CD4-positive, alpha-beta T cell treated with Interferon alpha-2 for 1 hour (primary cell): ENCODE data around the gene LRMDA.

Experiments used
- DNase-seq, 2 donors: peaks; one replicate each; pipeline ENCODE4 v3.0.0-alpha.2; 2020 to 2022

LRMDA gene

DNA sequence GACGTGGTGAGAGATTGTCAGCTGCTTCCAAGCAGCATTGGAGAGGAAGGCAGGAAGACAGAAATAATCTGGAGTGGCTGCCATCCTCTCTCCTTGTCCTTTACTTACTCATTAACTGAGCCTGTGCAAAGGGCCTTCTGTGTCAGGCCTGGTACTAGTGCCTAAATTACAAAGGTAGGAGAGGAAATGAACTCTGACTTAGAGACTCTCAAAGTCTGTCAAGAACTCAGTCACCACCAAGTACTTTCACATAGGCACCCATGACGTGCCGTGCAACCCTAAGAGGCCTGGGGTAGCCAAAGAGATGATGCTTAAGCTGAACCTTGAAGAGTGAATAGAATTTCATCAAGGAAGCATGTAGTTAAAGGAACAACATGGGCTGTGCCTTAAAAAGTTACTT is 866.9 kb downstream of the LRMDA start:
- no peak for DNase-seq

DNA sequence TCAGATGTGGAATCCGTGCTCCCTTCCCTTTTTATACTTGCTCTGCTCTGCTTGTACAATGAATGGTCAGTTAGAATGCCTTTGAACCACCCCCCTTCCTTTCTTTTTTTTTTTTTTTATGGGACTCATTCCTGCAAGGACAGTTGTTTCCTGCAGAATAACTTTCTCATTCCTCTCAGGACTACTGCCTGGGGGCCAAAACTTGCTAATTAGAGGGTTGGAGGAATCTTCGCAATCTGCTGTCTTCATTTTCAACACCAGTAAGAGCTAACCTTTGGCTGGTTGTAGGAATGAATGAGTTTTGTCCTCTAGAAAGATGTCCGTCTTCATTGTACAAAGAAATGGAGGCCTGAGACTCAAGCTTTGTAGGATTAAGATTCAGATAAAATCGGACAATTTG is 868.1 kb downstream of the LRMDA start:
- no peak for DNase-seq

DNA sequence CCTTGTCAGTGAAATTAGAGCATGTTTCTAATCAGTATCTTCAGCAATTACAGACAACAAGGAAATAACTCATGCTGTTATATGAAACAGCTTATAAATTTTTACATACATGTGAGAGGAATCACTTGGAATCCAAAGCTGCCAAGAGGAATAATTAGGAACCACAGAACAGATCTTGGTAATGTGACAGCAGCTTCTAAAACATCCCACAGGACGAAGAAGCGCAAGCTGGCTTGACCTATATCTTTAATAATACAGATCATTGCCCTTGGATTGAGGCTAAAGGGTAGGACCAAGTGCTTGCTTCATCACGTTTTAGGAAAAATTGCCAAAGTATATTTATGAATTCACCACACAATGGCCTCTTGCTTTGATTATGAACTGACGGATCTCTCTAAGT is 869.8 kb downstream of the LRMDA start:
- no peak for DNase-seq

DNA sequence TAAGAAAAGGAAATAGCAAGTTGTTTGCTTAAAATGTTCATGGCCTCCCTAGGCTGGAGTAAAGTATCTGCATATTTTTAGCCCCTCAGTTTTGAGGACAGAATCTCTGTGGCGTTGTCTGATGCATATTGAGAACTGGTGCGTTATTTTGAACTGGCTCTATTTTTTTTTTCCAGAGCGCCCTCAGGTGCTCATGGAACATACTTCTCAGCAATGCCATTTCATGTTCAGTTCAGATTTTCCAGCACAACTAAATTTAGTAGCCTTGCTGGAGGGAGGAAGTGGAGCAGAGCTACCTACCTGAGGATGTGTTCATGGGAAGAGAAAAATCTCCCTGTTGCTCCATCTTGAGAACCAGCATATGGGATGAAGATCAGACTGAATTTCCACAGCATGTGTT is 870.5 kb downstream of the LRMDA start:
- no peak for DNase-seq

DNA sequence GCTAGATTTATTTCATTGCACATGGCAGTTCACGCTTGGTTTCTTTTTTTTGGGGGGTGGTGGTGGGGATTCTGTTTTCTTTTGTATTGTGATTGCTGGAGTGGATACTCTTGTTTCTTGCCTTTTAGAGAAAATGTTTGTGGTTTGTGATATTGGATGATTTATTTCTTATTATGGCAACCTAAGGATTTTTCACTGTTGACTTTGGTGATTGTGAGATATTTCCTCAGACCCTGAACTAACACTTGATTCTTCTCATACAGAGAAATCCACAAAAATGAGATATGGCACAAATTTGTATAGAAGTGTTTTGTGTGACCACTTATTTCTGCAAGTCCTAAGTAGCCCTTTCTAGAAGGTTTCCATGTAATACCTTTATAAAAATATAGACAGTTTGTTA is 871.1 kb downstream of the LRMDA start:
- DNase-seq, result no peak

DNA sequence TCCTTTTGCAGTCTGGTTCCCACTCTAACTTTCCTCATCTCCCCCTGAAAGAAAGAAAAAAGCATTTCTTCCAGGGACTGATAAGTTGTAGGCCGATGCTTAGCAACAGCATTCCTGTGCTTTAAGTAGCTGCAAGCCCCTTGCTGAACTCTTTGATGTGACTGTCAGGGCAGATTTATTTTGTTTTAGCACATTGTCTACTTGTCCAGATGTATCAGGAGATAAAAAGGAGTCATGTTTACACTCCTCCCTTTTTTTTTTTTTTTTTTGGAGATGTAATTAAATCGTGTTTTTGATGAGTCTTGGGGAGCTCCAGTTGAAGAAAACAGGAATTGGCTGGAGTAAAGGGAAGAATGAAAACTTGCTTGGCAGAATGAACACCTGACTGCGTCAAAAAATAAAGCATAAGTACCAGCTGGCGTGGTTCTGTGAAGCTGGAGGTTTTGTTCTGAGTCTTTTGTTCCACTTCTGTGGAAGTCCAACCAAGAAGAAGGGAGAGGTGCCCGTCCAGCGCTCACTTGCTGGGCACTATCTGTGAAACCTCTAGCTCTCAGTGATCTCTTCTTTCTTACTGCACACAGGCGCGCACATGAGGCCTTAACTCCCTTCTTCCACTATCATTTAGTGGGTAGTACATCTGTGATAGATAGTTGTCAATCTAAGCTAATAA is 871.7 kb downstream of the LRMDA start:
- no peak for DNase-seq

DNA sequence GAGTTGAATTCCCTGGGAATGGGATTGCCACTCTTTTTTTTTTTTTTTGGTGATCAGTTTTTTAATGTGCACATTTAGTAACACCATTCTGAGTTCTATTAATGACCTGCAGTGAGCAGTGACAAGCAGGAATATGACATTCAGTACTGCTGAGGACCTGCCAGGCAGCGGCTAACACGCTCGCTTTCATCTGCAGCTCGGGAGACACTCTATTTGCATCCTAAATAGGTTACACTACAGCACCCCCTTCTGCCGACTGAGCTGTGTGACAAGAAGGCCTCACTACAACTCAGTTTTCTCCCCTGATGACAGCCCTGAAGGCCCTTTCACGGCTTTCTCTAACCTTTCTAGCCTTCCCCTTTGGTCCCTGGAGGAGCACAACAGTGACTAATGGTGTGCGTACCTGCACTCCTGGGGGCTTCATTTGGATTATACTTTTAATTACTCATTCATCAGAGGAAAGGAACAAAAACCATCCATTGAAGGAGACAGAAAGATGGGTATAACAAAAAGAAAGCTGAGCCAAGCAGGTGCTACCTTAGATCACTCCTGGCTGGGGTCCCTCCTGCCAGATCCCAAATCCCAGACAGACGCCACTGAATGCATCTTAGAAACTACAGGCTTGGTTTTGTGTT is 872.4 kb downstream of the LRMDA start:
- peak in 1 of 2 donors; percentile 11 for DNase-seq

DNA sequence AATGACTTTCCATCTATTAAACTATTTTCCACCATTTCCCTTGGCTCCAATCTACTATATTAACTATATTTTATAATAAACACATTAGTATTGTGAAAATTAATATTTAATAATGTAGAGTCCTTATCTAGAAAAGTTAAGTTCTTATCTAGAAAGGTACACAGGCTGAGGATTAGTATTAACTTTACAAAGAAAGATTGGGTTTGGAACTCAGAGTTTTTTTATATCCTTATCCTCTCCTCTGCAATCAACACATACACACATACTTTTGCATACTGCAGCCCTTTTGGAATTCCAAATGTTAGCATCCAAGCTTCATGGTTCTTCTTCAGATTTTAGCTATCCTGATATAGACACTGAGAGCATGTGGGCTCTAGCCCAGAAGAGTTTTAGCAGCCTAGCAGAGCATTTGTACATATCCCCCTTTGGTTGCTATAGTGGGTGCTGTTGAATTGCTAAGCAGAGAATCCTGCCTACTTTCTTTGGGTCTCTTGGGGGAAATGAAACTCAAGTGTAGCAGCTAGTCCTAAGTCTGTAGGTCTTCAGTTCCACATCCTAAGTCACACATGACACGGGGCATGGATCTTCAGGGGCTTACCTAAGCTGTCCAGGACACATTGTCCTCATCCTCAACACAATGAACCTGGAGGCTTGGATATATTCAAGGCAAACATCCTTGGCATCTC is 874.6 kb downstream of the LRMDA start:
- DNase-seq, result no peak

DNA sequence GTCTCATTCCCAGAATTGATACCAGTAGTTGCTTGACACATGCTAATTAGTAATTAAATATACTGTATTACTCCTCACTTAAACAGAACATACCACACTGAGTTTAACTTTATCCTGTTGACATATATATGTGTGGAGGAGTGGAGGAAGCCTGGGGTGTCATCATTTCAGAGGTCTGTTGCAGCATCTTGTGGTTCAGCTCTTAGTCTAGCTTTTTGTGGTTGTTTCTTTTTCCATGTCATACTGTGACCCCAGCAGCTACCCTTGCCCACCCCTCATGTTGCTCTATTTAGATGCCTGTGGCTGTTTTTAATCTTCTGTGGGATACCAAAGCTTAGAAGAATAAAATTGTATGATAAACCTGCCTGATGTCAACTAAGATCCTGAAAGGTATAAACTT is 875.4 kb downstream of the LRMDA start:
- no peak for DNase-seq

DNA sequence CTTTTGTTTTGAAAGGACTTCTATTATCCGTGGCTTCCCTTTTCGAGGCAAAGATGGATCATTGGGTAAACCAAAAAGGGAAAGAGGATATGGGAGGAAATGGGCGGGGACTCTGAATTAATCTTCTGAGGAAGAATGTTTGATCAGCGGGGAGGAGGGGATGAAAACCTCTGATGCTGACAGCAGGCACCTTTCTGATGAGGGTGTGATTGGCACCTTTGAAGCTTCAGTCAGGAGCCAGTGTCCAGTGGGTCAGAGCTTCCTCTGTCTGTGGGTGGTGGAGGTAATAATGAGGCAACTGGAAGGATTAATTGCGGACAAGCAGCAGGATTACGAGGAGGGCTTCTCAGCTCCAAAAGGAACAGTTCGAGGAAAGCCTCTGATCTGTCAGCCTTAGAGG is 877.6 kb downstream of the LRMDA start:
- DNase-seq, result no peak

DNA sequence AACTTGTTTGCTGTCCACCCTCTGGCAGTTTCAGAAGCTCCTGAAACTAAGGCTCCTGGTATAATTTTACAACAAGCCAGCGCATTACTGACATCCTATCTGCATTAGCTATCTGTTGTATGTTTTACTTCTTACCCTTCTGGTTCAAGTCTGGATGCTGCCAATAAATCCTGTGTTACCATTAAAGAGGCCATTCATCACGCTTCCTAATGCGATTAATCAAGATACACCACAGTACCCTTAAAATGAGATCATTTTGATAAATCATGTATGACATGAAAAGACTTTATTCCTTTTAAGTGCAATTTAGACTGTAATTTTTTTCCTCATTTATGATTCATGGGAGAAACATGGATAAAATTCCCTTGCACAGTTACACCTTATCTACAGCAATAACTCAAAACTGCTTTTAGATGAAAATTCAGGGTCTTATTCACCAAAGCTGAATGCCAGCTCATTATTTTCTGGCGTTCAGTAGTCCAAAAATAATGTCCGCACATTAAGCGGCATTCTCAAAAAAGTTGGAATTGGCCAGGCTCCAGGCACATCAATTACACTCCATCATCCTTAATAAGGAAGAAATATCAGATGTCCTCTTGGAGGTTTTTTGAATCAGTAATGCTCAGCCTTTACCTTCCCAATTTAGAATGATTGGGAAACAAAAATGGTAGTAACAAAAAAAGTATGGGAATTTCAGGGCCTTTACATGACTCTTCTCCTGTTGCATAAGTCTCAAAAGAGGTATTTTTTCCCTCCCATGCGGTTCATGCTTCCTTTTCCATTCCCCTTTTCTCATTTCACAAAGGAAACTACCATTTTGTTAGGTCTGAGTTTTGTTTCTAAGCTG is 878.5 kb downstream of the LRMDA start:
- no peak for DNase-seq

DNA sequence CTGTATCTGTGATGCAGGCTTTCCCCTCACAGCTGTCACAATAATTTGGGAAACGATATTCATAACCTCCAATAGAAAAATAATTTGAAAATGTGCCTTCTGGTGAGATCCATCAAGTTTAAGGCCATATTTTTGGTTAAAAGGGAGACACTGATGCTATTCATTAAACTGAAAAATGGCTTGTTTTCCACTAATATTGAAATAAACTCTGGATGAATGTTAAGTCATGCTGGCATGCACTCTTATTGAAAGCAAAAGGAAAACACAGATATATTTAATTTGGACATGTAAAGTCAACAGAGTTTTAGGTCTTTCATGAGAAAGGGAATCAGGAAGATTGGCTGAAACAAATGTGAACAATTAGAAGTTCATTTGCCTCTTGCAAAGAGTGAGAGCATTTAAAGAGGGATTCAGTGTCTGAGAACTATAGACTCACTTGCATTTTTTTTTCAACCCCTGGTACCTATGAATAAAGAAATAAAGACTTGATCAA is 879.2 kb downstream of the LRMDA start:
- no peak for DNase-seq

DNA sequence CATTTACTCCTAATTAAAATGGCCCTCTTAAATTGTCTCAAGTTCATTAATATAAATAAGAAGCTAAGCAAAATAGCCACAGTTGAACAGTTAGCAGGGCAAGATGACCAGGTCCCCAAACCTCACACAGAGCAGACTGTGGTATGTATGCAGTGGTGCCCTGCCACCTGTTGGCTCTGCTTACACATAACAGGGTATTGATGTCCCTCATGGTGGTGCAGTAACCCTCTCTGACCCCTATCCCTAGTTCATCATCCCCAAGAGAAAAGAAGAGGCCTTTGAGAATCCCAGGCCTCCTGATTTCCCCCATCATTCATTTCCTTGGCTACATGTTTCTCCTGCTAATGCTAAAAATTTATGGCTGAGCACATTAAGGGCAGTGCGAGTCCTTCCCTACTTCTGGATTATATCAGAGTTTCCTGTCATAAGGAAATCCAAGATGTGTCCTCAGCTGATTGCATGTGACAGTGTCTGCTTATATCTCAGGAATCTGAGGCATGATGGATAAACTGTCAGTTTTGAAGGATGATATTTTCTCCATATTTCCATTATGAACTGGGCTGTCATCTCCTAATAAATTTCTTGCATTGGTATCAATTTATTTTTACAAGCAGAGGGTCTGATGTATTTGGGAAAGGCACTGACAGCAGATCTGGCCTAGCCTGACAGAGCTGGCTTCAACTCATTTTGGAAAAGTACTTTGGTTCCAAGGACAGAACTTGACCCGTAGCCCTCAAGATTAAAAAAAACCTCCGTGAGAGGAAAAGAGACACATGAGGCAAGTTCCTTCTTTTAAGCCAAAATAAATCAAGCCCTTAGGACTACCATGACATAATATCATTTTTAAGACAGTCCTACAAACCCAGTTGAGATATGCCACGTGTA is 880.6 kb downstream of the LRMDA start:
- DNase-seq, result no peak

DNA sequence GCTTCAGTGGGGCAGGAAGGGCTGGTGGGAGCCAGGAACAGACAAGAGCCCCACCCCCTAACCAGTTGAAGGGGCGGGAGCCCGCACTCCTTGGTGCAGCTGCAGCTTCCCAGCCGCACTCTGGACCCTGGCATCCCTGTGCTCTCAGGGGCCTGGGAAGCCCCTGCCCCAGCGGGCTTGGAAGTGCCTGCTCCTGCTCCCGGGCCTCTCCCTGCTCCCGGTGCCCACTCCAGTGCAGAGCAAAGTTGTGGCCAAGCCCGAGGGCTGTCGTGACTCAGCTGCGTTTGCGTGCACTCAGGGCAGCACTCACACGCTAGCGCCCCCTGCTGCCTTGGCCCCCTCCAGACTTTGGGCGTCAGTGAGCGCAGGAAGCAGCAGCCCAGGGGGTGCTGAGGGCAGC is 883.8 kb downstream of the LRMDA start:
- no peak for DNase-seq

DNA sequence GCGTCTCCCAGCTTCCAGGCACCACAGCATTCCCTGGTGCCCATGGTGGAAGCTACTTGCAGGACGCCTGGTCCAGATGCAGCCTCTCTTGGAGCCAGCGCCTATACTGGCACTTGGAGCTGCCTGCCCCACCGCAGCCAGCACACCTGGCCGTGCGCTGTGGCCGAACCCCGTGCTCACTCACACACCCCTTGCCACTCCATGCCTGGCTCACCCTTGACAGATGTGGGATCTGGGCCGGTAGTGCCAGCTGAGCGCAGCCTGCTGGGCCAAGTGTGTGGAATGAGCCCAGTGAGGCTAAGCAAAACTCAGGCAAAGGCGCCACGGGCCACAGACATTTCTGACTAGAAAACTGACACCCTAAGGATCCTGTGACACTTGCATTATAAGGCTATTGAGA is 884.8 kb downstream of the LRMDA start:
- DNase-seq, result no peak

DNA sequence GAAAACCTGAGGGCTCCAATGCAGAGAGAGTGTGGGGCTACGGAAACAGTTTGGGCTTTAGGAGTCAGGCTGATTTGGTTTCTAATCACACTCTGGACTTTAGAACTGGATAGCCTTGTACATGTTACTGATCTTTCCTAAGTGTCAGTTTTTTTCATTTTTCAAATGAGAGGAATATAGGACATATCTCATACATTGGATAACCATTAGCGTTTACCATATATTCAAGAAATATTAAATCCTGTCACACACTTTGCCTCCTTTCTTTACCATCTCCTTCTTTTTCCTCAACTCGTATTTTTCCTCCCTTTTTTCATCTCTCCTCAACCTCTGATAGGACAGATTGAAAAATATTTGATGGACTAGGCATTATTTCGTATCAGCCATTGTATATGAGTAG is 885.7 kb downstream of the LRMDA start:
- no peak for DNase-seq

DNA sequence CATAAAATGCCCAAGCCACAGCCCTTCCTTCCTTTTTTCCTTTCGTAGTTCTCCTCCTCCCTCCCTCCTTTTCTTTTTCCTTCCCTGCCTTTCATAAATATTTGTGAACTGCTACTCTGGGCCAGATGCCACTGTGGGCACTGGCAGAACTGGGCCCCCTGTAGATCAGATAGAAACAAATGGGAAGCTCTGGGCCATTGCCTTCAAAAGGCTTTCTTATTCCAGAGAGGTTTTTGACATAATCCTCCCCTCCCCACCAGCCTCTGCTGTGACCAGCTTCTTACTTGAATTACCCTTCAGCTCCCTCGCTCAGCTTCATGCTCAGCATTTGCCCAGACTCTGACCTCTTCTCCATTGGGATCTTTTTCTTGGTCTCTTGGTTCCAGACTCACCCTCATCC is 886.8 kb downstream of the LRMDA start:
- DNase-seq, result no peak

DNA sequence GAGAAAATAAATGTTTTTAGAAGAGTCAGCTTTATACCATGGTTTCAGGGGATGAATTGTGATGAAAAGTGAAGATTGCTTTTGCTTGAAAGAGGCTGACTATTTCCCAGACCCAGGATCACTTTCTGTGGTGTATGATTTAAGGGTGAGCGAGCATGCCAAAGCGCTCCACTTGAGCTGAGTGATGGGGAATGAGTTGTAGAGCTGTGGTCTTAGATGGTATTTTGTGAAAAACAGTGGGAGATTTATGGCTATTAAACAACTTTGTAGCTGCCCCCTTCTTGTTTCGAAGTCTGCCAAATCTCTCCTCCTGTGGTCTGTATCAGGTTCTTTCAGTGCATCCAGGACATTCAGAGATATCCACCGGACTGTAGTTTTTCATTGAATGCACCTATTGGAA is 888.2 kb downstream of the LRMDA start:
- no peak for DNase-seq

DNA sequence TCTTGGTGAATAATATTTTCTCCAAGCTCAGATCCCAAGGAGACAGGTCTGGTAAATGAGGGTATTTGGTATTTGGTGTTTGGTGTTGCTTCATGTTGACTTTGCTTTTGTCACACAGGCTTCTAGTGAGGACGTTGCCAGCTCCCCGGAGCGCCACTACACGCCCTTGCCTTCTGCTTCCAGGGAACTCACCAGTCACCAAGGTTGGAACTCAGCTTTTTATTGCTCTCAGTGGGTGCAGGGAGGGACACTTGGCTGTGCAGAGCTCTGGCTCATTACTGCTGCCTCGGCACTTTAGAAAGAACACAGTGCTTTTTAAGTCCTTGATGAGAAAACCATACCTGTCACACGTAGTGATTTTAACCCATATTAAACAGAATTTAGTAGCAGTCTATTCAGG is 892.9 kb downstream of the LRMDA start:
- DNase-seq, result no peak

DNA sequence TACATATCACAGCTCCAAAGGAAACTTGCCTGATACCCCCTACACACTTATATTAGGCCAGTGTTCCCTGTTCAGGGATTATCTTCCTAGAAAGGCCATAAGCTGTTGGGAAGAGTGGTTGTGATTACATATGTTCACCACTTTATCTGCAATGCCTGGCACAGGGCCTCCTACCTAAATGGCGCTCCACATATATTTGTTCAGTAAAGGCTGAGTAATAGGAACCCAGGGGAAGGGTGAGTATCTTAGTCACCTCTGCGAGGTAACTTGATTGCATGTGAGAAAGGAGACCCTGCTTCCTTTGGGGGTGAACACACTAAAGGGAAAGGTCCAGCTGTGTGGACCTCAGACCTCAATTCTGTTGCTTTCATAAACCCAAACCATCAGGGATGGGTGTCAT is 896.0 kb downstream of the LRMDA start:
- no peak for DNase-seq

DNA sequence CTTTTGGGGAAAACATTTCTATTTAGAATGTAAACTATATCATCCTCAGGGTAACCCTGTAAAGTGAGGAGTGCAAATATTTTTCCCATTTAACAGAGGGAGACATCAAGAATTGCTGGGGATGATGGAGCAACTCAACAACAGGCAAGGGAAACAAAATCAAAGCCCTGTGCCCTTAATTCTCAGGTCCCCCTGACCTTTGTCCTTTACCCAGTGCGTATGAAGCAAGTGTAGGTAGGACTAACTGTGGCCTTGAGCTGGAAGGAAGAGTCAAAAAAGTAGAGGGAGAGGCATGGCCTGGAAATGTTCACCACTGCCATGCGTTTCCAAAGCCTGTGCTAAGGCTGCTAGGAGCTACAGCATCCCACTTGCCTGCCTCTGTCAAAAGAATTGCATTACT is 896.9 kb downstream of the LRMDA start:
- DNase-seq, result no peak

DNA sequence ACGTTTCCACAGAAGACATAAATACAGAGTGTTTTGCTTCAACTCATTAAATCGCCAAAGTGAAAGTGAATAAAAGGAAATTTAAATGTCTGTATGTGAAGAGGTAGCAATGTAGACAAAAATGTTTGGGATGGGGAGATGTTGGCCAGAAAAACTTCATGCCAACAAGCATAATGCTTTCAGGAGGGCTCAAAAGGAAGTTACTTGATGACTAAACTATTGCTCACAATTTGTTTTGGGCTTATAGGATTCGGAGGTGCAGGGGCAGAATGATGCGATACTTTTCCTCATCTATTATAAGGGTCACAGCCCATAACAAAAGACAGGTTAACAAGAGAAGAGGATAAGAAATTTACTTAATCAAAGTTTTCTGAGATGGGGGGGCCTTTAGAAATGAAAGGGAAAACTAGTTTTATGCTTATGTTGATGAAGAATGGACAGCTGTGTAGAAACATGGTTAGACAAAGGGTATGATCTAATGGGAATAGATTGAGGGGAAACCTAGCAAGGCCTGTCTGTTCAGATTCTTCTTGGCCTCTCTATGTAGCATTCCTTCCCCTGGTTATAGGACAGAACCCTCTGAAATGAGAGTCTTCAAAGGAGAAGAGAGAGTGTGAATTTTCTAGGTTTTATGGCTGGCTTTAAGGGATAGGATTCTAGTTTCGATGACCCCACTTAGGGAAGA is 898.6 kb downstream of the LRMDA start:
- DNase-seq, result no peak
